Stimulated activated CD4-positive, alpha-beta T cell treated with anti-CD3 and anti-CD28 coated beads, Interleukin-12 subunit alpha, Interleukin-12 subunit beta, amount 100 ng/mL, for 48 hours (primary cell): ENCODE measurements around the gene ZDHHC1.
"Not testable (repeated sequence)": the region's sequence is repeated elsewhere in the genome, so short reads cannot be mapped to it uniquely, and the experiment has no call there.

Experiments used
- DNase-seq, 3 donors: peaks; one replicate each; pipeline ENCODE4 v3.0.0-alpha.2; 2020; ENCODE audit warnings: low read depth in 2 of 3, low spot score in 1 of 3

ZDHHC1 gene

GRCh38 chr16:67394155-67395104, 21.8 kb downstream of the ZDHHC1 start:
- DNase-seq, result no peak

- DNase-seq, result no peak
Observed at GRCh38 chr16:67393788-67394154, 22.5 kb downstream of the ZDHHC1 start.

DNA sequence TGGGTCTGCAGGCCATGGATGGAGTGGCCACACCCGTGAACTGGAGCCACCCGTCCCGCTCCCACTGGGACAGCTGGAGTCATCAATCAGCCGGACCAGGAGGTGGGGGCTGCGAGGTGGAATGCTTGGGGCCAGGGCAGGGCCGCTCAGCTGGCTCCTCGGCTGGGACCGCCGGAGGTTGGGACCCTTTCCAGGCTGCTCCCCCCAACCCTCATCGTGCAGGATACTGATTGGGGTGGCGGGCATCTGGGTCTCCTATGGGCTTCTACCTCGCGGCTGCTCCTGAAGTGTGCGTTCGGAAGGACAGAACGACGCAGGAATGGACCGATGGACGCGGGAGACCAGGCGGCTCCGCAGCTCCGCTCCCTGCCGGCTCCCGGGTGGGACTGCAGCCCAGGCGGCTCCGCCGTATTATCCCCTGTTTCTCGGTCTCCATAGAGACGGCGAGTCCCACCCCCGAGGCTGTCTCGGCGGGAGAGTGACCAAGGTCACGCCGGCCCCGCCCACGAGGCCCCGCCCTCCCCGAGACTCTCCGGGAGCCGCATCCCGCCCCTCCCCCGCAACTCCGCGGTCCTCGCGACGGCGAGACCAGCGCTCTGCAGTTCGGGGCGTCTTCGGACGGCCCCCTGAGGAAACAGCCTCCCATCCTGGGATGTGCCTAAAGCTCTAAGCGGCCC, 23.0 kb downstream of the ZDHHC1 start, which contains the start of gene TPPP3:
Gene TPPP3, minus strand, starts transcription at position 388 of the 677 bp plus-strand sequence. CDS start 2,387 bp downstream, outside the sequence.
- DNase-seq, result peak; percentile 17 to 47 (median 18)

- DNase-seq, result no peak
Observed at GRCh38 chr16:67392301-67393059, 23.8 kb downstream of the ZDHHC1 start.

DNA sequence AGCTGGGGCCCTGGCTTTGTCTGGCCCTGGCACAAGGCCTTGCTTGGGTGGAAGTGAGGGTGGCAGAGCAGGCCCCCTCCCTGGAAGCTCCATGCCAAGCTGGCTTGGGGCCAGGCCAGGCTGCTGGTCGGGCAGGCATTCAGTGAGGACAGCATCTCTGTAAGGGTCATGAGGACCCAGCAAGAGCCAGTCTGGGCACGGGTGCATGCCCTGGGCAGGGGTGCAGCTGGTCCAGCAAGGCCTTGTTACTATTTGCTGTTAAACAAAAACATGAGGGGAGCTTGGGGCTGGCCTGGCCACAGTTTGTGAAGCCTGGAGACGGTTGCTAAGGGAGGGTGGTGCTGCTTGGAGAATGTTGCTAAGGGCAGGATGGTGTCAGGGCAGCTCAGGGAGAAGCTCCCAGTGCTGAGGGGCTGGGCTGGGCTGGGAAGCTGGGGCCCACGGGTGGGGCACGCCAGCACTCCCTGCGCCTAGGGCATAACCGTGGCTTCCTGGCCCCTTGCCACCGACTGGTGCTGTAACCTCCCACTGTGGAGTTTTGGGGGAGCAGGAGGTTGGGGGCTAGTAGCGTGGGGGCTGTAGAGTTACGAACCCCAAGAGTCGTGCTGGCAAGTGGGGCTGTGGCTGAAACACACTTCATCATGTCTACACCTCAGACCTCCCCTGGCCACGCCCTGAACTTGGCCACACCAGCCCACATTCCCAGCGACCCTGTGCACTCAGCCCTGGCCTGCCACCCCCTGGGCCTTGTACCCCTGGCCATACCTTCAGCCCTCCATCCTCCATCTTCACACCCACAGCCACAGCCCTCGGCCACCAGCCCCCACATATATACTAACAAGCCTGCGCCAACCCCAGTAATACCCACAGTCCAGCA, 24.6 kb downstream of the ZDHHC1 start:
- no peak for DNase-seq

DNA sequence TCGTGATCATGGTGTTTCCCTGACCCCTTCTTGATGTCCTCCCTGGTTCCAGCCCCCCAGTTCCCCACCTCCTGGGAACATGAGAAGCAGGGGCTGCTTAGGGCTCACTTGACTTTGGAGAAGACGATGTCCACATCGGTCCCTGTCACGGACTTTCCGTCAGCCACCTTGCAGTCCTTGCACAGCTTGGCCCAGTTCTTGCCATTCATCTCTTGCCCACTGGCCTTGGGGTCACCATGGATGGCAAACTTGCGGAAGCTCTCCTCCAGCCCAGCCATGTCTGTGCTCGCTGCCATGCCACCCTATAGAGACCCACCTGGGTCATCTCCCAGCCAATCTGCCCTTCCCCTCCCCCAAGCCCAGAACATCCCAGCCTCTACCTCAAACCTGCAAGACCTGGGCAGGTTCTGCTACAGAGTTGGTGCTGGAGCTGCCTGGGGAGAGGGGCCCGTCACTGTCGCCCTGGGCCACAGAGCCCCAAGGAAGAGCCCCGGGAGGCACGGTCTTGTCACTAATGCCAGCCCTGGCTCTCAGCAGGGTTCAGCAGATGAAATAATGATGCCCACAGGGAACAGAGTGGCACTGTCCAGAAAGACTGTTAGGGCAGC, 25.4 kb downstream of the ZDHHC1 start:
- DNase-seq, result no peak

DNA sequence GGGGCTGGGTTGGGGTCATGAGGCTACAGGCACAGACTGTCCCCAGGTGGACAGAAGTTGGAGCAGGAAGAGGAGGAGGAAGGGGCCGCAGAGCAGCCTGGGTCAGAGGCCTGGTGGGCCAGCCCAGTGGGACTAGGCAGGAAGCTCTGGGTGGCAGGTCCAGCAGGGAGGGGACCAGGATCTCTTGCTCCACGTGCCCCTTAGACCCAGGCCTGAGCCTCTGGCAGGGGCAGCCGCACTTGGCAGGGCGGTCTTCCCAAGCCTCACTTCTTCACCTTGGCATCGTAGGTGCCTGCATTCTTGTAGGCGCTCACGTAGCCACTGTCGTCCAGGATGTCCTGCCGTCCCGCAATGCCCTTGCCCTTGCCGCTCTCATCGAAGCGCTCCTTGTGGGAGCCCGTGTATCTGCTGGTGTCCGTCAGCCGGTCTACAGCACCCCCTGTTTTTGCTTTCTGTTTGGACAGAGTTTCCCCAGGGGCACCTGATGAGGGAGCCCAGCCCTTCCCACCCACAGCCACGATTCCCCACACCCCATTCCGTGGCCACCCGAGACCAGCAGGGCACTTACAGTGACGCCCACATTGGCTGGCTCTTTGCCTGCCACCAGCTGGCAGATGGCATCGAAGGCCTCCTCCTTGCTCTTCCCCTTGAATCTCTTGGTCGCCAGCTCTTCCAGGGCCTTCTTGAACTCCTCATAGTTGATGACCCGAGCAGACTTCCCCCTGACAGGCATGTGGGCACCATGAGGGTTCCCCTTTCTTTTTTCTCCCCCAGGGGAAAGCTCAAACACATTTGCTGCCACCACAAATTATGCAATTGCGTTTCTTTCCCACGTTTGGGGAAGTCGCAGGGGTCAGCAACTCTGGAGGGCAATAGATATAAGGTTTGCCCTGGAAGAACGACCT, 26.1 kb downstream of the ZDHHC1 start:
- DNase-seq, result no peak

DNA sequence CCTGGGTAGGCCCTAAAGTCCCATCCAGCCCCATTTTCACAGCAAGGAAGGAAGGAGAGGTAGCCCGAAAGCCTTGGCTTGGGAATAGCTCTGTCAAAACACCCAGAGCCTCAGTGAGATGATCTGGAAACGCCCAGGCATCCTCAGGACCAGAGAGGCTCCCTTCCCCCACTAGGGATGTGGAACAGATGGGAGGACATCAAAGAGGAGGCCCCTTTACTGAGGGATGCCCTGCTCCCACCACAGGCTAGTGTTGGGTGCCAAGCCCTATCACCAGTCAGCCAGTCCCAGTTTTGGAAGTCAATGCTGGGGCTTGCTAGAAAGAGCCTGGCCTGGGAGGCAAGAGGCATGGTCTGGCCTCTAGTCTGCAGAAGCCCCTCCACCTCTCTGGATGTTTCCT, 27.7 kb downstream of the ZDHHC1 start:
- DNase-seq, result no peak

DNA sequence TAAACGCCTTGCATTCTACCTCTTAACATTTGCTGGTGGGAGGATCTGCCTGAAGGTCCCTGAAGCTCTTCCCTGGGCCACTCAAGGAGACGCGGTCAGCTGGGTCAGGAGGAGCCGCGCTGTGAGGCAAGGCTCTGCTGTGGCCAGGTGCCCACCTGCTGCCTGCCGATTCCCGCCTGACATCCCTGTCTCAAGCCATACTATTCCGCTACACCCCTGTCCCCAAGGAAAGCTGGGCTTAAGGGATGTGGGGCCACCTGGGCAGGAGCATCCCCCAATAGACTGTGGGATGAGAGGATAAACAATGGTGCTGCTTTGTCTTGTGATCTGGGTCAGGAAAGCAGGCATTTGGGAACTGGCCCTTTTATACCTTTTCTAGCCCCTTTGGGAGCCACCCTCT, 28.1 kb downstream of the ZDHHC1 start:
- DNase-seq, result no peak

DNA sequence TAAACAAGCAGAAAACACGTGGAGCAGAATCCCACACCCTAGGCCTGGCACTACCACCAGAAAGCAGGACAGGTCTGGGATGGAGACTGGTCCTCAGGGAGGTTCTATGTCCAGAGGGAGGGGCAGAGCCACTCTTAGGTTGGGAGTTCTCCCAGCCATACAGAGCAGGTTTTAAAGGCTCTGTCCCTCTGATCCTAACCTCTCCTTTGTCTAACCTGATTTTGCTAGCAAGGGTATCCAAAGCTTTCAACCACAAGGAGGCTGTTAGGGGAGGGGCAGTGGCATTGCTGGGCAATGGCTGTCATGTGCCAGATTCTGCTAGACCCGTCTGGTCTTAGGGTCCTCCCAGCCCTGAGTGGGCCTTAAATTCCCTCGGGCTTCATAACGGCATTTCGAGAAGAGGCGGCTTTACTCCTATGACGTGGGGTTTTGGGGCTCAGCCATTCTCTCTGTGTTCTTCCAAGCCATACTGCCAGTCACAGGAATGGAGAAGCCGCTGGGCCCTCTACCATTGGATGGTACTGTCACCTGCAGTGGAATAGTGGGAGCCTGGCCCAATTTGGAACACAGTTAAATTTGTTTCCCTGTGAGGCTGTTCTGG, 28.7 kb downstream of the ZDHHC1 start:
- DNase-seq, result no peak

DNA sequence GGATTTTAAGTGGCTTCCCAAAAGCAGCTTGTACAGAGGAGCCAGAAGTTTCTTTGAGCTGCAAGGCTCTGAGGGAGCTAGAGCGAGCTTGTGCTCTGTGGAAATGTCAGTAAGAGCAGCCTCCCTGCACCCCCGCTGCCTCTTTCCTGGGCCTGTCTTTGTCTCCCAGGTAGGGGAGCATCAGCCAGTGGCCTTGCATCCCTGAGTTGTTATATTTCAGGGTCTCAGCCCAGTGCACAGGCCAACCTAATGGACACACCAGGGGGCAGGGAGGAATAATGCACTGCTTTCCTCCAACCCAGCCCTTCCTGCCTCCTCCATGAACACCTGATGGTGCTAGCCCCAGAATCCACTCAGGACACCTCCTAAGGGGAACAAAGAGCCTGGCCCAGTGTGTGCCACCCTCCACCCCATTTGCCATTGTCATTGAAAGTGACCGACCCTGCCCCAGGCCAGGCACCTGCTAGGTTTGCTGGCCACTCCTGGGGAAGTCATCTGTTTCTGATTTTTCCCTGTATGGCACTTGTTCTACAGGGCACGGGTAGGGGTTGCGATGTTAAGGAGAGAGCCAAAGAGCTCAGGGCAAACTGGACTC, 29.3 kb downstream of the ZDHHC1 start:
- DNase-seq, result no peak

- DNase-seq, result no peak
Observed at GRCh38 chr16:67384778-67385510, 31.3 kb downstream of the ZDHHC1 start.

GRCh38 chr16:67383284-67383683, 33.0 kb downstream of the ZDHHC1 start:
- no peak for DNase-seq

DNA sequence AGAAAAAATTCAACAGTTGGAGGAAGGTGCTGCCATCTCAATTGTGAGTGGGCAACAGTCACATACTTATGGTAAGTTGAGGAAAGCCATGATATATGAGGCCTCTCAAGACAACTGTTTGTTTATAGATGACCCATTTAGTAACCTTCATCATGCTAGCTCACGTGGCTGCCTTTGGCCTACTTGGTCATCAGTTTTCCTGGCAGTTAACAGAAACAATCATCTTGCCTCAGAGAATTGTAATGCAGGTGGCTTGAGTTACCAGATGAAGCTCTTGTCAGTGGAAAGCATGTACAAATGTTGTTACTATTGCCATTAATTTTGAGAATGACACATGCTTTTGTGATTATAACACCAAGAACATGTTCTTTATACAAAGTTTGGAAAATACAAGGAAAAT, 37.6 kb downstream of the ZDHHC1 start:
- no peak for DNase-seq

- not testable (repeated sequence) for DNase-seq
Observed at GRCh38 chr16:67376012-67376411, 40.3 kb downstream of the ZDHHC1 start.

DNA sequence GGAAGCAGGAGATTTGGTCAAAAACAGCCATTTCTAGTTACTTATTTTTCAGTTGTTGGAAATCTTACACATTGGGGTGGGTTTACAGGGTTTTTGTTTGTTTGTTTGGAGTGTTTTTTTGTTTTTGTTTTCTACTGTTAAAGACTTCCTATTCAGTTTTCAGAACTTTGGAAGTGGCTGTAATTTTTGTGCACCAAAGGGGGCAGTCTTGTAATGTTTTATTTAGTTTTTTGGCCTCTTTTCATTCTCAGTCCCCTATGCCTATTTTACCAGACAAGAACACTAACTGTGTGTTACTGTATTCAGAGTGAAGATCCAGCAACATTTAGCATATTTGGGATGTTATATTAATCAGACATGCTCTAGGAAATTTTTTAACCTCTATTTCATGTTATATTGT, 43.6 kb downstream of the ZDHHC1 start:
- no peak for DNase-seq

DNA sequence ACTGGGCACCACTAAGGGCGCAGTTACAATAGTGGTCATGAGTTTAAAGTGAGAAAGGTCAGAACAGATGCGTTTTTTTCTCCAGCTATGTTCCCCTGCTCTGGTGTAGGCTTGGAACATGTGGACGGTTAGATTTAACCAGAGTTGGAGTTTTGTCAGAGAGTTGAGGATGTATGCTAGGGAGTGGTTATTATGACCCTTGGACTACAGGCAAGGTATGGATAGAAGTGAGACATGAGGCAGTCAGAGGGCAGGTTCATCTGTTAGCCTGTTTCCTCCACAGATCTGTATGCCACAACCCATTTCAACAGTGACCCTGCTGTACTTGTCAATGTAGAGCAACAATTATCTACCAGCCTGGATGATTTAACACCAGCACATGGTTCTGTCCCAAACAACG, 45.6 kb downstream of the ZDHHC1 start:
- DNase-seq, result no peak
